ENCODE measurements around the gene FOXK1. TPM values are rescaled to one million over a fixed set of nuclear protein-coding genes. Genes with fewer than 3 reads are reported as not detected.

FOXK1 gene

DNA sequence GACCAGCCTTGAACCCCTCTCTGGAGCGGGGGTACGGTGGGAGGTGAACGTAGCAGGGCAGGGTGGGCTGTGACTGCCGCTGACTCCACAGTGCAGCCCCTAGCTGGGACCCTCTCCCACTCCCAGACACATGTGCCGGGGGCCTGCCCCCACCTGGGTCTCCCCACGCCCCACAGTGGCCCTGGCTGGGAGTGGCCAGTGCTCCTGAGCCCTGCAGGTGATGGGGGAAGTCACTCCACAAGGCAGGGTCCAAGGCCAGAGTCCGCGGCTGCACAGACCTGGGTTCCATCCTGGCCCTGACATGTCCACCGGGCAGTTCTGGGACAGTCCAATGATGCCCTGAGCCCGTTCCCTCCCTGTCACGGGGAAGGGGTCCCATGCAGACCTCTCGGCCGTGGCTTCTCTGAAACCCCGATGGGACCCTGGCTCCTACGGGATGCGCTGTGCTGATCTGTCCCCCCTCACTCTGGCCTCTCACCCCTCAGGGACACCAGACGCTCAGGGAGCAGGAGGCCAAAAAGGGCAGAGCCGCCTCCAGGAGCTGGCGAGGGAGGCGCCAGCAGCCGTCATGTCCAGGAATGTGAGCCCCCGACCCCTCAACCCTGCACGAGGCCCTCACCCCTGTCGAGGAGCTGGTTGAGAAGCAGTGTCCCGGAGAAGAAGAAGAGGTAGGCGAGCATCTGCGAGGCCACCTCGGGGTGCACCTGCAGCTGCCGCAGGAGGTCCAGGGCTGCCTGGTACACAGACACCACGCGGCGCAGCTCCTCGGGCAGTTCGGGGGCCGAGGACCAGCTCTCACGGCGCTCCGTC is 133.7 kb downstream of the FOXK1 start:
- no peak overlapping the region for H3K4me3 ChIP-seq (ENCODE audit: low read length)
- no peaks in the 10 kb centered on the region for H3K4me1 ChIP-seq (ENCODE audit: control insufficient read depth, insufficient read depth, low read length)
- no peak overlapping the region for H3K9ac ChIP-seq (ENCODE audit: low read depth, low read length)
- H3K4me2 ChIP-seq (ENCODE audit: low read length): no peak overlapping the region
- H3K36me3 ChIP-seq (ENCODE audit: insufficient read depth, low read length): no peaks in the 10 kb centered on the region
- H3K9me3 ChIP-seq (replicated peaks; ENCODE audit: low read length): peaks cover 4% of the 10 kb centered on the region
- no peaks in the 10 kb centered on the region for H3K27me3 ChIP-seq (ENCODE audit: control insufficient read depth, insufficient read depth, low read length)

DNA sequence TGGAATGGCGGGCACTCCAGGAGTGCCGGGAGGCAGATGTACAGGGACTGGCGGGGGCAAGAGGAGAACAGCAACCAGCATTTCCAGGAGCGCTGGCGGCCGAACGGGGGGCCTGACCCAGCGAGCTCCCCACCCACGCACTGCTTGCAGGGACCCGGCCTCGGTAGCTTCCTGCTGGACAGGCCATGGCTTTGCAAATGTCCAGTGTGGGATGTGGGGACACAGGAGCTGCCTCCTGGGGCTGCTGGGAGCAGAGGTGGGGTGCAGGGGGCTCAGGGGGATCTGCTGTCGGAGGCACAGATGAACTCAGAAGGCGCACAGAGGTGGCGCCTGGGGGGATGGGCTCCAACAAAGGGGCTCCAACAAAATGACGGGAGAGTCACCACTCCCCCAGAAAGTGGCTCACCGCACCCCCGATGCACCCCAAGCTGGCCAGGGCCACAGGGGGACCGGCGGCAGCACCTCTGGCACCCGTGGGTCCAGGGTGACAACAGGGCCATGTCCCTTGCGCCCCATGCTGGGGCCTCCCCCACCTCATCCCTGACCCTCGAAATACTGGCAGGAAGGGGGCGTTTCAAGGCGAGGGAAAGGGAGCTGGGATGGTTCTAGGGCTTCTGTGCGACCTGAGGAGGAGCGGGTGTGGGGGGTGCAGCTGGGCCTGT is 134.5 kb downstream of the FOXK1 start:
- H3K9ac ChIP-seq (ENCODE audit: low read depth, low read length): no peak overlapping the region
- no peak overlapping the region for H3K4me3 ChIP-seq (ENCODE audit: low read length)
- no peak overlapping the region for H3K4me2 ChIP-seq (ENCODE audit: low read length)
- no peaks in the 10 kb centered on the region for H3K36me3 ChIP-seq (ENCODE audit: insufficient read depth, low read length)
- peaks cover 4% of the 10 kb centered on the region for H3K9me3 ChIP-seq (replicated peaks; ENCODE audit: low read length)
- no peaks in the 10 kb centered on the region for H3K4me1 ChIP-seq (ENCODE audit: control insufficient read depth, insufficient read depth, low read length)
- no peaks in the 10 kb centered on the region for H3K27me3 ChIP-seq (ENCODE audit: control insufficient read depth, insufficient read depth, low read length)

DNA sequence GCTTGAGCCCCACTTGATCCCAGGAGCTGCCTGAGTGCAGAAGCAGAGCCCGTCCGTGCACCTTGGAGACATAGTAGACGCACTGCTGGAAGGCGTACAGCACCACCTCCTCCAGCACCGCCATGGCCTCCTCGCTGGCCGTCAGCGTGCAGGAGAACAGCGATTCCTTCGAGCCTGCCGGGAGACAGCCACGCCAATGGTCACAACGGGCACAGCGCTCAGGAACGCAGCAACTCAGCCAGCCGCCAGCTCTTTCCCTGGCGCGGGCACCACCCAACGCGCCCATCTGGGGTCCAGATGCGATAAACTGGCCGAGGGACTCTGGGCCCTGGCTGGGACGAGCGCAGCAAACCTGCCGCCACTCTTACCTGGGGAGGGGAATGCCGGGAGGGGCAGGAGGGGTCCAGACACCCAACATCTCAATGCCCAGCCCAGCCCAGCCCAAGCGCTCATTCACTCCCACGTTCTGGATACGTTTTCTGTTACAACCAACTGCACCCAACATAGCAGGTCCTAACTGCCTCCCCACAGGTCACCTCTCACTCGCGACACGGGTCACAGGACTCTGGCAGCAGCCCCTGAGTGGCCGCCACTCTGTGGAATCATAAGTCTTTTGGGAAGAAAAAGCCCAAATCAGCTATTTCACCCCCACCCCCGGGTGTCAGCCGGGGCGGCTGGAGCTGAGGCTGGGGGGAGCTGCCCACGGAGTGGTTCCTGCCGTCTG is 135.2 kb downstream of the FOXK1 start:
- H3K4me1 ChIP-seq (ENCODE audit: control insufficient read depth, insufficient read depth, low read length): no peaks in the 10 kb centered on the region
- H3K4me3 ChIP-seq (ENCODE audit: low read length): no peak overlapping the region
- H3K36me3 ChIP-seq (ENCODE audit: insufficient read depth, low read length): no peaks in the 10 kb centered on the region
- H3K9ac ChIP-seq (ENCODE audit: low read depth, low read length): no peak overlapping the region
- peaks cover 4% of the 10 kb centered on the region for H3K9me3 ChIP-seq (replicated peaks; ENCODE audit: low read length)
- no peak overlapping the region for H3K4me2 ChIP-seq (ENCODE audit: low read length)
- peaks cover 3% of the 10 kb centered on the region for H3K27me3 ChIP-seq (ENCODE audit: control insufficient read depth, insufficient read depth, low read length)

DNA sequence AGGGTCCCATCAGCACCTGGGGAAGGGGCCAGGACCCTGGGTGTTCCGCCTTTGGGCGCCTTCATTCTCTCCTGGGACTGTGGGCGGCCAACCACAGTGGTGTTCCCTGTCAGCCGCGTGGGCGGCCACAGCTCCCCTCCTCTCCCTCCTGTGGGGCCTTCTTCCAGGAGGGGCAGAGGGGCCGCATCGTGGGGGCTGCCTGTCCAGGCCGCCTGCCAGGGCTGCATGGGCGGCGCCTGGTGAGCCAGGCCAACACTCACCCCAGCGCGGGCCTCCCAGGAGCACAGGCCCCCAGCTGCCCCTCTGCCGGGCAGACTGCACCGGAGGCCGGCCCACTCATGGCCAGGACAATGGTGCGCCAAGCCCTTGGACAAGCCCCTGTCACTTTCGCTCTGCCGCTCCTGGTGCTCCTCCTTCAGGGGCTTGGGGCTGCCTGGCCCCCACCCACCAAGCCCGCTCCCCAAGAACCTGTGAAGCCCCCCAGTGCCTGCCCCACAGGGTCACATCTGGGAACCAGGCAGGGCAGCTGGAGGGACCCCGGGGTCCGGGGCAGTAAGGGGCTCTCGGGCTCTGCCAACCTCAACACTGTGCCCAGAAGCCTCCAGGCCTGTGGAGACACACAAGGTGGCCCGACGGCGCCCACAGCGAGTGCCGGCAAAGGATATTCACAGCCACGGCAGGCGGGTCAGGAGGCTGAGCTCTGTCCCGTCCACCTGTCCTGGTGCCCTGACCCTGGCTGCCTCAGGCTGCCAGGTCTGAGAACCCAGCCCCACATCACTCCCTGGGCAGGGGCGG is 136.1 kb downstream of the FOXK1 start:
- peaks cover 4% of the 10 kb centered on the region for H3K9me3 ChIP-seq (replicated peaks; ENCODE audit: low read length)
- H3K4me1 ChIP-seq (ENCODE audit: control insufficient read depth, insufficient read depth, low read length): no peaks in the 10 kb centered on the region
- H3K4me2 ChIP-seq (ENCODE audit: low read length): no peak overlapping the region
- no peak overlapping the region for H3K9ac ChIP-seq (ENCODE audit: low read depth, low read length)
- H3K27me3 ChIP-seq (ENCODE audit: control insufficient read depth, insufficient read depth, low read length): peaks cover 6% of the 10 kb centered on the region
- no peak overlapping the region for H3K4me3 ChIP-seq (ENCODE audit: low read length)
- no peaks in the 10 kb centered on the region for H3K36me3 ChIP-seq (ENCODE audit: insufficient read depth, low read length)

DNA sequence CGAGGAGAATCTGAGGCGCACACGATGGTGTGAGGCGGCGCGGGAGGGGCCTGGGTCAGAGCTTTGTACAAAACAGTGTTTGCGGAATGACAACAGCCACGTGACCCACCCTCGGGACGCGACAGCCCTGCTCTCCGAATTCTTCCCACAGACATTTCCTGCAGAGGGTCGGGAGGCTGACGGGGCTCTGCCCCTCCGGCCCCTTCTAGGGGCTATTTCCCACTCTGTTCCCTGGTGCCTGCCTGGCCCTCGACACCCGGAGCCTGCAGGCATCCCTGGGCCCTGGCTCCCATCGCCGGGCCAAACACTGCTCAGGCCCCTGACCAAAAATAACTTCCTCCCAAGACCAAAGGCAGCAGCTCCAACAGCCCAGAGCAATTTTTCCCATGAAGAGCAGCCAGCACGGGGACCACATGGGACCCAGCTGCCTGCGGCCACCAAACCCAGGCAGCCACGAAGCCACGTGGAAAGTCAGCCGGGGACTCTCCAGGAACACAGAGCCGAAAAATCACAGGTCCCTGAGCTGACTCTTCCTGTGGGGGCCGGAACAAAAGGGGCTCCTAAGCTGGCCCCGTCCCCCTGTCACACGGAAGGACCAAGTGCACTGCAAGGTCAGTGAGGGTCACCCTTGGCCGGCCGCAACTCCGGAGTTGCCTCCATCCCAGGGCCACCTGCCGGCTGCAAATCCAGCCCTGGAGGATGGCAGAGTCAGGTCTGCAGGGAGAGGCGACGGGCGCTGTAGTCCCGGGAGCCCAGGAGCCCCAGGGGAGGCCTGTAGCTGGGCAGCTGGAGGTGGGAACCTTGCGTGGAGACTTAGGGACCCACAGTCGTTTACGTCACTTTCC is 137.7 kb downstream of the FOXK1 start:
- H3K36me3 ChIP-seq (ENCODE audit: insufficient read depth, low read length): no peaks in the 10 kb centered on the region
- no peak overlapping the region for H3K4me3 ChIP-seq (ENCODE audit: low read length)
- H3K9ac ChIP-seq (ENCODE audit: low read depth, low read length): no peak overlapping the region
- H3K9me3 ChIP-seq (replicated peaks; ENCODE audit: low read length): no peaks in the 10 kb centered on the region
- H3K4me1 ChIP-seq (ENCODE audit: control insufficient read depth, insufficient read depth, low read length): no peaks in the 10 kb centered on the region
- no peak overlapping the region for H3K4me2 ChIP-seq (ENCODE audit: low read length)
- H3K27me3 ChIP-seq (ENCODE audit: control insufficient read depth, insufficient read depth, low read length): peaks cover 12% of the 10 kb centered on the region

DNA sequence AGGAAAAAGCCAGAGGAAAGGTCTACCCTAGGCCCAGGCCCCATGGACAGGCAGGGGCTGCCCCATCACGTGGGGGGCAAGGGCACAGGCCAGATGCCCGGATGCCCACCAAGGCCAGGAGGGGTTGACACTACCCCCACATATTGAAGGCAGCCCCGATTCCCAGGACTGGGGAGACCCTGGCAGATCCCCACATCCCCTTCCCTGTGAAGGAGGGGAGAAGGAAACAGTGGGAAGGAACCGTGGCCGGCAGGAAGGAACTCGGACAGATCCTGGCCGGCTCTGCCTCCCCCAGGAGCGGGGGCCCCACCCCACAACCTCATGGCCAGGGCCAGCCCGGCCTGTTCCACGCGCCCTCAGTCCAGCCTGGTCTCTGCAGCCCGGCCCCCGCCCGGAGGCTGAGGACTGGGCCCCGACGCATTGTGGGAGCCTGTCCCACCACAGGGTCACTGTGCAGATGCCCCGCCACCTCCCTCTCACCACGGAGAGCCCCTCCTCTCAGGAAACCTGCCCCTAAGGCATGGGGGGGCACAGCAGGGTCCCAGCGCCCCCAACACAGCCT is 138.4 kb downstream of the FOXK1 start:
- H3K9me3 ChIP-seq (replicated peaks; ENCODE audit: low read length): no peaks in the 10 kb centered on the region
- no peaks in the 10 kb centered on the region for H3K4me1 ChIP-seq (ENCODE audit: control insufficient read depth, insufficient read depth, low read length)
- H3K4me3 ChIP-seq (ENCODE audit: low read length): no peak overlapping the region
- no peak overlapping the region for H3K4me2 ChIP-seq (ENCODE audit: low read length)
- peaks cover 12% of the 10 kb centered on the region for H3K27me3 ChIP-seq (ENCODE audit: control insufficient read depth, insufficient read depth, low read length)
- H3K36me3 ChIP-seq (ENCODE audit: insufficient read depth, low read length): no peaks in the 10 kb centered on the region
- H3K9ac ChIP-seq (ENCODE audit: low read depth, low read length): no peak overlapping the region

Small RNA genes within 50 kb of the gene (small RNA-seq; reads per million reads assigned to genes)
- not detected for gene MIR4656
- not detected for gene RF00019
